ENCODE data around the gene CLCN7.
"Not testable (repeated sequence)": the region's sequence is repeated elsewhere in the genome, so short reads cannot be mapped to it uniquely, and the experiment has no call there.

The CLCN7 gene

DNA sequence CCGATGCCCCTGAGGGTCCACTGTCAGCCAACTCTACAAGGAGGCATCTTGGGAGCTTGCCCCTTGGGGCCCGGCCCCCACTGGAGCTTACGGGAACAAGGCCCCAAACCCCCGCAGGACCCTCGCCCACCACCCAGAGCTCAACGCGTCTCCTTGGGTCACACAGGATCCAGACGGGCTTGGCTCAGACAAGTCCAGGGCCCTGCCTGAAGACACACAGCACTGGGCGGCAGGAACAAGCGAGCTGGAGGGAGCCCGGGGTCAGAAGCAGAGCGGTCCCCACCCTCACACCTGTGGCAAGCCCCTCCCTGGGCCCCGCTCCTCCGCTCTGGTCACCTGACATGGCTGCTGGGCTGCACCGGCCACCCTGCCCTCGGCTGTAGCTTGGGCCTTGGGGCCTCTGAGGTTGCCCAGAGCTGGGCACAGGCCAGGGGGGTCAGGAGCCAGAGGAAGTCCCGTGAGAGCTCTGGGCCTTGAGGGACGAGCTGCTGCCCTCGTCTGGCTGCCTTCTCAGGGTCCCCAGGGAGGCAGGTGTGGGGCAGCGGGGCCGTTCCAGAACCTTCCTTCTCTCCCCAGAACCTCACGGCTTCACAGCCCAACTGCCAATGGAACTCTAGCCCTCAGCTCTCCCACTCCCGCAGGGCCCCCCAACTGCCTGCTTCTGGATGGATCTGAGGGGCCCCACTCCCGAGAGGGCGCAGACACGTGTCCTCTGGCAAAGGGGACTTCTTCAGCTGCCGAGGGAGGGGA, 30.7 kb downstream of the CLCN7 start, which contains the start of gene CCDC154:
CCDC154 (minus strand) TSS at position 577 of the 750 bp plus-strand sequence; CDS start at position 343, 234 bp downstream.
- no peak for DNase-seq

GRCh38 chr16:1443403-1443973, 31.3 kb downstream of the CLCN7 start:
- no peak for DNase-seq

DNA sequence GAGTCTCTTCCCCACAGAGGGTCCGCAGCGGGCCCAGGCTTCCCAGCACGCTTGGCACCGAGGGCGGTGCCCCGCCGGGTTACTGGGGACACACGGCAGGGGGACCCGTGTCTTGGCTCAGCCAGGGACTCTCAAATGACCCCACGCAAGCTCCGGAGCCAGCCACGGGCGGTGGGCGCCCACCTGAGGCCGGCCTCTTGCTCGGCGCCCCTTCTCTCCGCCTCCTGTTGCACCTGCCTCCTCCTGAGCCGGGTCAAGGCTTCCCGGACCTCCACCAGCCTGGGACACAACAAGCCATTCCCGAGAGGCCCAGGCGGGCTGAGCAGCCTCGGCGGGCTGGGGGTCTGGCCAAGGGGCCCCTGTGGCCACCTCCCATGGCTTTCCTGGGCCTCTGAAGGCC, 32.1 kb downstream of the CLCN7 start:
- DNase-seq: no peak

- DNase-seq: no peak
Measured at GRCh38 chr16:1441391-1441829, 33.4 kb downstream of the CLCN7 start.

- not testable (repeated sequence) for DNase-seq
Measured at GRCh38 chr16:1439699-1440074, 35.1 kb downstream of the CLCN7 start.

DNA sequence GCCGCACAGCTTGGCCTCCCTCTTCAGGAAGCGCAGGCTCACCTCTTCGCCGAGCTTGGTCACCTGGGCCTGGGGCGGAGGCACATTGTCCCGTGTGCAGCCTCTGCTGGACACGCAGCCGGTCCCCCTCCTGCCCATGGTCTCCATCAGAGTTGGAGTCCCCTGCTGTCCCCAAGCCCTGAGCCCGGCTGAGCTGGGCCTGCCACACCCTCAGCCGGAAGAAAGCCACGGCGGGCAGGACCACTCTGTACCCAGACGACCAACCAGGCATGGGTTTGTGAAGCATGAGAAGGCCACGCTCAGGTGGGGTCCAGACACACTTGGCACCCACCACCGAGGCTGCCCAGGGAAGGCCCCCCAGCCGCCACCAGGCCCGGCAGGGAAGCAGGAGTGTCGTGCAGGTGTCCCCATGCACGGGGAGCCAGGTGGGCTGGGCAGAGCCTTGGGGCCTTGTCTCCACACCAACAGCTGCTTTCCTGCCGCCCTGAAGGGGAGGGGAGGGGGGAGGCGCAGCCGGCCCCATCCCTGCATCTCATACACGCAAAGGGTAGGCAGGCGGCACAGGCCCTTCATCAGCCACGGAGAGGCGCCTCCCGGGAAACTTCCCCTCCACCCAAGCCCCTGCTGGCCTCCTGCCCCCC, 35.6 kb downstream of the CLCN7 start:
- DNase-seq: no peak

DNA sequence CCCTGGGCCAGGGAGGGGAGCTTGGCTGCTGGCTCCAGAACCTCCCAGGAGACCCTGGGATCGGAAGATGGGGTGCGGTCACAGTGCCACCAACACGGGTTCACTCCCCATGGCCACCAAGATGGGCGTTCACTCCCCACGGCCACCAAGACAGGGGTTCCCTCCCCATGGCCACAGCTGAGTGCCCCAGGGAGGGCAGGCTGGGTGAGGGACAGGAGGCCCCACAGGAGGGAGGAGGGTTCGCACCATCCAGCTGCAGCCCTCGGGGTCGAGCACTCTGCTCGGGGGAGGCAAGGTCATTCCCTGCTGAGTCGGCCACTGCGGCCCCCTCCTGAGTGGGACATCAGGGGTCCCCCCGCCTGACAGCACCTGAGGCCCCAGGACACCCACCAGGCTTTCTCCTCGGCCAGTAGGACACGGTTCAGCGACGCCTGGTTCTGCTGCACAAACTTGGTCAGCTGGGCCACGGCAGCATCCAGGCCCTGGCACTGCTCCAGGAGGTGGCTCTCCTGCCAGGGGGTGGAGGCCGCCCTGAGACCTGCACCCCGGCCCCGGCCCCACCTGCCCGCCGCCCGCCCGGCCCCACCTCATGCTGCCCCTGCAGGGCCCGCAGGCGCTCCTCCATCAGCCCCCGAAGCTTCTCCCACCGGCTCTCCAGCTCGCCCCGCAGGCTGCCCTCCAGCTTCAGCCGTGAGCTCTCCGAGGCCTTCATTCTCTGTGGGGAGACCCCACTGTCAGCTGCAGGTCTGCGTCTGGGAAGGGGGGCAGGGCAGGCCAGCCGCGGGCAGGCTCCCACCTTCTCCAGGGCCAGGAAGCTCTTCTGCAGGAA, 36.4 kb downstream of the CLCN7 start:
- DNase-seq: no peak

DNA sequence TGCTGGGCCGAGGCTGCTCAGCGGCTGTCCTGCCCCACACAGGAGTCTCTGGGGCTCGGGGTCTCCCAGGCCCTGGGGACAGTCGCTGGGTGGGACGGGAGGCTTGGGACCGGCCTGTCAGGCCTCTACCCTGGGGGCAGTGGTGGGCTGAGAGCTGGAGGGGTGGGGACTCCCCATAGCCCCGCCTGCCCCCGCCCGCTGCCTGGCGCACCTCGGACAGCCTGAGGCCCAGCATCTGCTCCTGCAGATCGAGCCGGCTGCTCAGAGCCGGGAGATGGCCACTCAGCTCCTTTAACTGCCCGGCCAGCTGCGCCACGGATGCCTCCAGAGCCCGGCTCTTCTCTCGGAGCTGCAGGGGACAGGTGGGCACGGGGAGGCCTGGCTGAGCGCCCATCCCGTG, 37.2 kb downstream of the CLCN7 start:
- no peak for DNase-seq

GRCh38 chr16:1436731-1437355, 38.0 kb downstream of the CLCN7 start:
- no peak for DNase-seq

- no peak for DNase-seq
Measured at GRCh38 chr16:1435921-1436697, 38.7 kb downstream of the CLCN7 start.

DNA sequence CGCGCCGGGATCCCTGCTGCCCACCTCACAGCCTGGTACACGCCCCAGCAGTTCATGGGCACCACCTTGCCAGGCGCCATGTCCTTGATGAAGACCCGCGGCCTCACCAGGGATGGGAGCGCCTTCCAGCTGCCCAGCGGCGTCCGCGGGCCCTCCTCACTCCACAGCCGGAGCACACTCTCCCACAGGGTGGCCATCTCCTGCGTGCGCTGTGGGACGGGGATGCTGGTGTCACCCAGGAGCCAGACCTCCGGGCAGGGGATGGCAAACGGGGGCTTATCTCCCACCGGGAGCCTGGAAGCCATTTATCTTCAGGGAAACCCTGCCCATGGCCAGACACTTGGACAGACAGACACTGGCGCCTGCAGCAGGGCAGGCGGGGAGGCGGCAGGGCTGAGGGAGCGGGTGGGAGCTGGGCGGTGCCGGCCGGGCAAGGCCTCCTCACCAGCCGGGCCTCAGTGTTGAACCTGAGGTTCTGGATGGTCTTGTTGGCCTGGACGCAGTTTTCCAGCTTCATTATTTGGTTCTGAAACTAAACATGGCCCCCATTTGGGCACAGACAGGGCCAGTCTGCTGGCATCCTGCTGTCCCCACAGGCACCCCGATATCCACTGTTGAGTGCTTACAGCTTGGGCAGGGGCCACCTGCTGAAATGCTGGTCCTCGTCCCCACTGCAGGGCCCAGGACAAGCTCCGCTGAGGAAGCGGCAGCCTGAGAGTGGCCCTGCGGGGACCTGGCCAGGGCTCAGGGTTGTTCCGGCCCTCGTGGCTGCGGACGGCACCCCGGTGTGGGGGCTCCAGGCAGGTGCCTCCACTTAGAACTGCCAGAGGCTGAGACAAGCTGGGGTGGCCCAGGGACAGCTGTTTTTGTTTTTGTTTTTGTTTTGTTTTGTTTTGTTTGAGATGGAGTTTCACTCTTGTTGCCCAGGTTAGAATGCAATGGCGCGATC, 39.9 kb downstream of the CLCN7 start:
- DNase-seq: no peak

DNA sequence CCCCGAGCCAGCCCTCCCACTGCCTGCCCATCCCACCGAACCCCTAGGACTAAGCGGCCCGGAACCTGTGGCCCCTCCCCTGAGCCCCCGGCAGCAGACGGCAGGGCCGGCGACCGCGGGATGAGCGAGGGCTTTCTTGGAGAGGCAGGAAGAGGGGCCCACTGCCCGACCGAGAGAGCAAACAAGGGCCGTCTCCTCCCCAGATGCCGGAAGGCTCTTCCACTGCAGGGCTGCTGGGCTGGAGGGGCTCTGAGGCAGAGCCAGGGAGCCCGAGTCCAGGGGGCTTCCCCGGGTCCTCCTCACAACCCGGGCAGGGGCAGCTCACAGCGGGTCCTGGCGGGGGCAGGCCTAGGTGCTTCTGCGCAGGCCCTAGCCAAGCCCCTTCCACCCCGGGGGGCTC, 41.1 kb downstream of the CLCN7 start:
- DNase-seq: no peak

GRCh38 chr16:1433263-1433560, 41.6 kb downstream of the CLCN7 start:
- no peak for DNase-seq

DNA sequence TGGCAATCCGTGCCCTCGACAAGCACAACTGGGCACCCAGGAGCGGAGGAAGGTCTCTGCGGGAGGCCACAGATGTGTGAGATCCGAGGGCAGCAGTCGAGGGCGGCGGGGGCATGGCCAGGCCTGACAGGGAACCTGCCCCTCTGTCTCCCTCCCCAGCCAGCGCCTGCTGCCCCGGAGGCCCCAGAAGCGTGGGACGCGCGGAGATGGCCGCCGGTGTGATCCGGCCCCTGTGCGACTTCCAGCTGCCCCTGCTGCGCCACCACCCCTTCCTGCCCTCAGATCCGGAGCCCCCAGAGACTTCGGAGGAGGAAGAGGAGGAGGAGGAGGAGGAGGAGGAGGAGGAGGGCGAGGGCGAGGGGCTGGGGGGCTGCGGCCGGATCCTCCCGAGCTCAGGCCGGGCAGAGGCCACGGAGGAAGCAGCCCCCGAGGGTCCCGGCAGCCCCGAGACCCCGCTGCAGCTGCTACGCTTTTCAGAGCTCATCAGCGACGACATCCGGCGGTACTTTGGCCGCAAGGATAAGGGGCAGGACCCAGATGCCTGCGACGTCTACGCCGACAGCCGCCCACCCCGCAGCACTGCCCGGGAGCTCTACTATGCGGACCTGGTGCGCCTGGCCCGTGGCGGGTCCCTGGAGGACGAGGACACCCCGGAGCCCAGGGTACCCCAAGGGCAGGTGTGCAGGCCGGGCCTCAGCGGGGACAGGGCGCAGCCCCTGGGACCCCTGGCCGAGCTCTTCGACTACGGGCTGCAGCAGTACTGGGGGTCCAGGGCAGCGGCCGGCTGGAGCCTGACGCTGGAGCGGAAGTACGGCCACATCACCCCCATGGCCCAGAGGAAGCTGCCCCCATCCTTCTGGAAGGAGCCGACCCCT, 42.2 kb downstream of the CLCN7 start:
- DNase-seq: no peak

DNA sequence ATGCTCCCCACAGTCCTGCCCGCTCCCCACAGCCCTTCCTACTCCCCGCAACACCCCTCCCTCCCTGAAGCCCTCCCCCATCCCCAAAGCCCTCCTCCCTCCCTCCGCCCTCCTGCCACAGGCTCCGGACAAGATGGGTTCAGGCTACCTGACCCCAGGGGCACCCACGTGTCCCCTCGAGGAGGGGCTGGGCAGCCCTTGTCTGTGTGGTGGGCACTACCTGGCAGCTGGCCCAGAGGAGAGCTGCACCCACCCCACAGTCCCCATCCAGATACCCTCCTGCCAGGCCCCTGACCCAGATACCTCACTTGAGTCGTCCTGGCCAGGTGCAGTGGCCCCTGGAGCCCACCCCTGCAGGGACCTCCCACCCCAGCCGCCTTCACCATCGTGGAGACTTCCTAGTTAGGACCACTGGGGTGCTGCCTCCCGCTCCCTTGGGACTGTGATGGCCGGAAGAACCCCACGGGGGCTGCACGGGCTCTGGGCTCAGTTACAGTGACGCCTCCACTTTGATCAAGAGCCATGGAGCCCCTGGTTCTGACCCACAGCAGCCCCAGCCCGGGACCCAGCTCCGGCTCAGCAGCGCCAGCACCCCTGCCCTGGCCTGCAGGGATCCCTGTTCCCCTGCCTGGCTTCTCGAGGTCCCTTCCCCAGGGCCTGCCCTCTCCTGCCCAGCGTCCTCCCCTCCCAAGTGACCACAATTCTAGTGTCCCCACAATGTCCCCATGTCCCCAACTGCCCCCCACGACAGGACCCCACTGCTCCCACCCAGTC, 43.1 kb downstream of the CLCN7 start:
- no peak for DNase-seq

GRCh38 chr16:1430759-1431496, 43.9 kb downstream of the CLCN7 start, which contains the start of gene PERCC1:
TSS of gene PERCC1 (plus strand) at chr16:1431078. CDS start at chr16:1432594, 1,516 bp downstream.
- DNase-seq: no peak

DNA sequence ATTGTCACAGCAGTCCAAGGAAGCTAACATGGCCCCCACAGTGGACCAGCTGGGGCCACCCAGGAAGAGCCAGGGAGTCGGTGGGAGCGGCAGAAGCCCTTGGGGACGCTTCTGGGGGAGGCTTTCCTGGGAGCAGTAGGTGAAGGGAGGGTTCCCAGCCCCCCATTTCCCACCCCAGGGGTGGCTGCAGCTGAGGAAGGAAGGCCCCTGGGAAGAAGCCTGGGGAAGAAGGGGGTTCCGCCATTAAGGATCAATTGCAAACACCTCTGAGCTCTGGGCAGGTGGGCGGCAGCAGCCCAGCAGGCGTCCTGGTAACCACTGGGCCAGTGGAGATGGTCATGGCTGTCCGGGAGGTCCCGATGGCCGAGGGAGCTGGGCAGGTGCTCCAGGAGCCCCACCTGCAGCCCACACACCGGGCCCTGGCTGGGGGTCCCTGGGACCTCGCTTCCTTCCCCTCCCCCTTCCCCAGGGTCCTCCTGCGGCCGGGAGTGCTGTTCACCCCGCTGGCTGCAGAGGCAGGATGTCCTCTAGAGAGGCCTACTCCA, 44.5 kb downstream of the CLCN7 start:
- DNase-seq: no peak

- no peak for DNase-seq
Measured at GRCh38 chr16:1429631-1430030, 45.2 kb downstream of the CLCN7 start.
